HUES48 (cell line): ENCODE data around the gene METTL24.

Experiments used
- H3K27ac ChIP-seq: one replicate; pipeline ENCODE4 v1.7.0; 2013; ENCODE audit warnings: low read depth, low read length, inconsistent platforms
- H3K27me3 ChIP-seq: 2 replicates; pipeline ENCODE4 v1.6.1; 2013; ENCODE audit warnings: mild to moderate bottlenecking, low read length; ENCODE audit not compliant: control insufficient read depth, insufficient read depth
- H3K36me3 ChIP-seq: 2 replicates; pipeline ENCODE4 v1.6.1; 2013; ENCODE audit warnings: low read length; ENCODE audit not compliant: control insufficient read depth, insufficient read depth
- H3K4me1 ChIP-seq: 2 replicates; pipeline ENCODE4 v1.6.1; 2013; ENCODE audit warnings: mild to moderate bottlenecking, low read length; ENCODE audit not compliant: control insufficient read depth, insufficient read depth
- H3K4me3 ChIP-seq: 2 replicates; pipeline ENCODE4 v1.5.1; 2013; ENCODE audit warnings: mild to moderate bottlenecking, low read depth, low read length
- H3K9ac ChIP-seq: 2 replicates; pipeline ENCODE4 v1.6.1; 2013; ENCODE audit warnings: mild to moderate bottlenecking, low read depth, low read length, moderate library complexity
- H3K9me3 ChIP-seq: 2 replicates; pipeline ENCODE4 v1.6.1; 2013; ENCODE audit warnings: low read length; ENCODE audit not compliant: control insufficient read depth, insufficient read depth

METTL24 gene

GRCh38 chr6:110360676-110361075 lies 2.5 kb upstream of the METTL24 start:
- H3K4me3 ChIP-seq: no peak overlapping the region

GRCh38 chr6:110359556-110359955 lies 1.4 kb upstream of the METTL24 start:
- H3K4me1 ChIP-seq: peaks cover 38% of the 10 kb centered on the region
- H3K36me3 ChIP-seq: no peaks in the 10 kb centered on the region
- H3K4me3 ChIP-seq: no peak overlapping the region
- H3K27me3 ChIP-seq: peaks cover 40% of the 10 kb centered on the region
- H3K27ac ChIP-seq: no peak overlapping the region
- no peak overlapping the region for H3K9ac ChIP-seq
- no peaks in the 10 kb centered on the region for H3K9me3 ChIP-seq

More at GRCh38 chr6:110360676-110361075, 2.5 kb upstream of the METTL24 start:
- peaks cover 36% of the 10 kb centered on the region for H3K4me1 ChIP-seq
- H3K36me3 ChIP-seq: no peaks in the 10 kb centered on the region
- H3K9me3 ChIP-seq: no peaks in the 10 kb centered on the region
- H3K27me3 ChIP-seq: peaks cover 39% of the 10 kb centered on the region
- no peak overlapping the region for H3K9ac ChIP-seq
- H3K27ac ChIP-seq: no peak overlapping the region

- Histone ChIP-seq H3K4me3 (peak overlapping the region; percentile 66), H3K27me3 (peaks cover 40% of the 10 kb centered on the region), H3K9ac (no peak overlapping the region), H3K9me3 (no peaks in the 10 kb centered on the region), H3K4me1 (peaks cover 38% of the 10 kb centered on the region), H3K27ac (no peak overlapping the region), H3K36me3 (no peaks in the 10 kb centered on the region)
Measured at GRCh38 chr6:110358553-110359160, 508 bp upstream of the METTL24 start.

GRCh38 chr6:110357298-110357663 lies 868 bp downstream of the METTL24 start:
- H3K27me3 ChIP-seq: peaks cover 40% of the 10 kb centered on the region
- no peaks in the 10 kb centered on the region for H3K9me3 ChIP-seq
- peaks cover 49% of the 10 kb centered on the region for H3K4me1 ChIP-seq
- H3K27ac ChIP-seq: no peak overlapping the region
- H3K4me3 ChIP-seq: peak overlapping the region; percentile 66
- no peaks in the 10 kb centered on the region for H3K36me3 ChIP-seq
- H3K9ac ChIP-seq: no peak overlapping the region

- peaks cover 40% of the 10 kb centered on the region for H3K27me3 ChIP-seq
- no peak overlapping the region for H3K9ac ChIP-seq
Measured at GRCh38 chr6:110356778-110357177, 1.4 kb downstream of the METTL24 start.

GRCh38 chr6:110355727-110356126 lies 2.4 kb downstream of the METTL24 start:
- no peak overlapping the region for H3K9ac ChIP-seq
- H3K27me3 ChIP-seq: peaks cover 40% of the 10 kb centered on the region
- H3K9me3 ChIP-seq: no peaks in the 10 kb centered on the region
- H3K4me1 ChIP-seq: peaks cover 60% of the 10 kb centered on the region
- H3K27ac ChIP-seq: no peak overlapping the region
- H3K4me3 ChIP-seq: no peak overlapping the region
- no peaks in the 10 kb centered on the region for H3K36me3 ChIP-seq

More at GRCh38 chr6:110356778-110357177, 1.4 kb downstream of the METTL24 start:
- Histone ChIP-seq H3K4me3 (peak overlapping the region; percentile 66; the same call in 1 of the 2 replicates), H3K4me1 (peaks cover 54% of the 10 kb centered on the region), H3K36me3 (no peaks in the 10 kb centered on the region), H3K9me3 (no peaks in the 10 kb centered on the region), H3K27ac (no peak overlapping the region)

- Histone ChIP-seq H3K4me3 (no peak overlapping the region), H3K9me3 (no peaks in the 10 kb centered on the region), H3K27ac (no peak overlapping the region), H3K27me3 (peaks cover 40% of the 10 kb centered on the region), H3K4me1 (peaks cover 60% of the 10 kb centered on the region), H3K36me3 (no peaks in the 10 kb centered on the region), H3K9ac (no peak overlapping the region)
Measured at GRCh38 chr6:110355022-110355421, 3.1 kb downstream of the METTL24 start.

GRCh38 chr6:110354153-110354552 lies 4.0 kb downstream of the METTL24 start:
- peaks cover 32% of the 10 kb centered on the region for H3K27me3 ChIP-seq
- H3K4me3 ChIP-seq: no peak overlapping the region
- H3K27ac ChIP-seq: no peak overlapping the region
- H3K36me3 ChIP-seq: no peaks in the 10 kb centered on the region
- no peaks in the 10 kb centered on the region for H3K9me3 ChIP-seq
- H3K9ac ChIP-seq: no peak overlapping the region
- H3K4me1 ChIP-seq: peaks cover 56% of the 10 kb centered on the region

- H3K36me3 ChIP-seq: no peaks in the 10 kb centered on the region
- no peak overlapping the region for H3K4me3 ChIP-seq
- no peak overlapping the region for H3K9ac ChIP-seq
- peak overlapping the region; percentile 8 for H3K27ac ChIP-seq
- H3K27me3 ChIP-seq: peaks cover 26% of the 10 kb centered on the region
- H3K4me1 ChIP-seq: peaks cover 53% of the 10 kb centered on the region
- H3K9me3 ChIP-seq: no peaks in the 10 kb centered on the region
Measured at GRCh38 chr6:110353457-110354001, 4.6 kb downstream of the METTL24 start.

- Histone ChIP-seq H3K27me3 (peaks cover 20% of the 10 kb centered on the region), H3K9me3 (no peaks in the 10 kb centered on the region), H3K4me1 (peaks cover 53% of the 10 kb centered on the region), H3K4me3 (no peak overlapping the region), H3K36me3 (no peaks in the 10 kb centered on the region), H3K27ac (peak overlapping the region; percentile 8), H3K9ac (no peak overlapping the region)
Measured at GRCh38 chr6:110352563-110353262, 5.4 kb downstream of the METTL24 start.

- H3K27ac ChIP-seq: no peak overlapping the region
- peaks cover 48% of the 10 kb centered on the region for H3K4me1 ChIP-seq
- H3K9me3 ChIP-seq: no peaks in the 10 kb centered on the region
- H3K9ac ChIP-seq: no peak overlapping the region
- H3K27me3 ChIP-seq: peaks cover 13% of the 10 kb centered on the region
- H3K36me3 ChIP-seq: no peaks in the 10 kb centered on the region
- no peak overlapping the region for H3K4me3 ChIP-seq
Measured at GRCh38 chr6:110351986-110352385, 6.2 kb downstream of the METTL24 start.
